ENCODE measurements around the gene PPP1R1C.
"Not testable (repeated sequence)": the region's sequence is repeated elsewhere in the genome, so short reads cannot be mapped to it uniquely, and the experiment has no call there.

Gene PPP1R1C

GRCh38 chr2:181985632-181986205 lies at the start of gene PPP1R1C:
TSS of gene PPP1R1C (plus strand) at chr2:181985853. CDS start at chr2:181986111, 258 bp downstream.
- DNase-seq (ENCODE audit: low read depth in 3 of 3, low spot score in 1 of 3), result no peak

DNA sequence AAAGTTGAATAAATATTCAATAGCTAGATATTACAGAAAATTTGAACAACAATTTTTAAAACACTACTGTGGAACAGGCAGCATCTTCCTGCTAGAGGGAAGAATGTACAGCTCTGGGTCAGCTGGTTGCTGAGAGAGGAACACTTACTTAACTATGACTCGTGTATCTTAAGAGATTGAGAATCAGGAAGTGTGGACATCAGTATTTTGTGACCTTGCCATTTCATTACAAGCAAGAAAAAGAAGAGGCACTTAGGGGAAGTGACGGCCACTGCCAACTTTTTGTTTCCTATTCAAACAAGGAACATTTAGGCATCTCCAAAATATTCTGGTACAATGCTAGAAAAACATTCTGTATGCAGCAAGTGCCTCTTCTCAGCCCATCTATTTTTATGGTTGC lies 48.2 kb upstream of the PPP1R1C start:
- no peak for DNase-seq (ENCODE audit: low read depth in 3 of 3, low spot score in 1 of 3)

DNA sequence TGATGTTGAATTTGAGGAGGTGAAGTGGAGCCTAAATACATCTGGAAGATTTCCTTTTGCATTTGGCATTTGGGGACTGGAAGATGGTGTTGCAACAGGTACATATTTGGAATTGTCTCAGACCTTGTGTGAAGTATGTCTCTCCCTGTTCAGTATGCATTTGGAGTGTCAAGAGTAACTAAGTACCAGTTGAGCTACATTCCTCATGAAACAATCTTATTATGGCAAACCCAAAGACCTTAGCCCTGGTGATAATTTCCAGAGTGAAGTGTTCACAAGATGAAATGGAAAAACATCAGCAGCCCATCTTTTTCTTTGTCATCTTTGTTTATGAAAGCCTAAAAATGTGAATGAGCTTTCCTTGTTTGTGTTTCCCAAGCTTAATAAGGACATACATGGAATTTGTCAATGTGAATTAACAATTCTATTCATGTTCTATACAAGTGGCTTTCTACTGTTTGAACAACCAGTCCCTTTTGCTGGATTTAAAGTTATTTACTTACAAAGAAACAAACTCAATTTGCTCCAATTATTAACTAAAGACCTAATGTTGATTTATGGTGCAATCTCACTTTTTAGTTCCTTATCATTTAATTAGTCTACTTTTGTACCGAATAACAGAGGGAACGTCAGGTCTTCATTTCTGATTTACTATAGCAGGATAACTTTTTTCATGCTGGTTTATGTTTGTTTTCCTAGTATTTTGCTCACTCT lies 42.1 kb upstream of the PPP1R1C start:
- DNase-seq (ENCODE audit: low read depth in 3 of 3, low spot score in 1 of 3), result no peak

GRCh38 chr2:181944164-181944913 lies 41.3 kb upstream of the PPP1R1C start:
- DNase-seq (ENCODE audit: low read depth in 3 of 3, low spot score in 1 of 3), result no peak

DNA sequence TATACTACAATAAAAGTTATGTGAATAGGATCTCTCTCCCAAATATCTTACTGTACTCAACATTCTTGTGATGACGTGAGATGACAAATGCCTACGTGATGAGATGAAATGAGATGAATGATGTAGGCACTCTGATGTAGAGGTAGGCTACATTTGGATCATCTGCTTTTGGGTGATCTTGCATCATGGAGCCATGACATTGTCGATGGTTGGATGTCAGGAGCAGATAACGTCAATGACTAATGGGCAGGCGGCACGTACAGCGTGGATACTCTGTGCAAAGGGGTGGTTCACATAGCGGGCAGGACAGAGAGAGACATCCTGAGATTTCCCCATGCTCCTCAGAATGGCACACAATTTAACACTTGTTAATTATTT lies 40.8 kb upstream of the PPP1R1C start:
- DNase-seq (ENCODE audit: low read depth in 3 of 3, low spot score in 1 of 3), result no peak

- DNase-seq (ENCODE audit: low read depth in 3 of 3, low spot score in 1 of 3), result no peak
Measured at GRCh38 chr2:181946444-181947127, 39.1 kb upstream of the PPP1R1C start.

DNA sequence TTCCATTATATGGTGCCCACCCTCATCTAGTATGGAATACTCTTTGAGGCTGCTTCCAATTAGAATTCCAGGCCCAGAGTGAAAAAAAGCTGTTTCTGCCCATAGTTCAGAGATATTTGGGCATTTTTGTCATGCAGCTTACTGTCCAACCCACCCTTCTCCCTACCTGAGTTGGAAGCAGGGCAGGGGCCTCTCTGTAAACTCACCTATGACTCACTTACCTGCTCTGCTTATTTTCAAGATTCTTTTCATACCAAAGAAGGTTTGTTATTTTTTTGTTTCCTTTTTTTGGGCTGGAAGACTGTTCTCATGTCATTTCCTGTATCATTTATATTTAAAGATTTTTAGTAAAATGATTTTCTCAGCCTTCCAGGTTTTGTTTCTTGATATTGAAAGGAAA lies 38.4 kb upstream of the PPP1R1C start:
- no peak for DNase-seq (ENCODE audit: low read depth in 3 of 3, low spot score in 1 of 3)

- no peak for DNase-seq (ENCODE audit: low read depth in 3 of 3, low spot score in 1 of 3)
Measured at GRCh38 chr2:181948227-181948626, 37.4 kb upstream of the PPP1R1C start.

DNA sequence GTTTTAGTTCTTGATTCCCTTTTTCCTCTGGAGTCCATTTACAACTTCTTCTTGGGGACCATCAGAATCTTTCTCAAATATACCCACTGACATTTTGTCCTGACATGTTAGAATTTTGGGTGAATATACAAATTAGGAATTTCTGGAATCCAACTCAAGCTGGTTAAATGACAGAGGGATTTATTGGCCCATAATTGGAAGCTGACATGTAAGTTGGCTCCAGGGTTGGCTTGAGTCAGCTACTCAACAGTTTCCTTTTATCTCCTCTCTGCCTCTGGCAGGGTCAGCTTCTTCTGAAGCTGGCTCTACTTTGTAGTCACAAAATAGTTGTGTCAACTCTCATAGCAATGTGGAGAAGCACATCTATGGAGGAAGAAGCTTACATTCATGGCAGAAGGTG lies 36.6 kb upstream of the PPP1R1C start:
- no peak for DNase-seq (ENCODE audit: low read depth in 3 of 3, low spot score in 1 of 3)

DNA sequence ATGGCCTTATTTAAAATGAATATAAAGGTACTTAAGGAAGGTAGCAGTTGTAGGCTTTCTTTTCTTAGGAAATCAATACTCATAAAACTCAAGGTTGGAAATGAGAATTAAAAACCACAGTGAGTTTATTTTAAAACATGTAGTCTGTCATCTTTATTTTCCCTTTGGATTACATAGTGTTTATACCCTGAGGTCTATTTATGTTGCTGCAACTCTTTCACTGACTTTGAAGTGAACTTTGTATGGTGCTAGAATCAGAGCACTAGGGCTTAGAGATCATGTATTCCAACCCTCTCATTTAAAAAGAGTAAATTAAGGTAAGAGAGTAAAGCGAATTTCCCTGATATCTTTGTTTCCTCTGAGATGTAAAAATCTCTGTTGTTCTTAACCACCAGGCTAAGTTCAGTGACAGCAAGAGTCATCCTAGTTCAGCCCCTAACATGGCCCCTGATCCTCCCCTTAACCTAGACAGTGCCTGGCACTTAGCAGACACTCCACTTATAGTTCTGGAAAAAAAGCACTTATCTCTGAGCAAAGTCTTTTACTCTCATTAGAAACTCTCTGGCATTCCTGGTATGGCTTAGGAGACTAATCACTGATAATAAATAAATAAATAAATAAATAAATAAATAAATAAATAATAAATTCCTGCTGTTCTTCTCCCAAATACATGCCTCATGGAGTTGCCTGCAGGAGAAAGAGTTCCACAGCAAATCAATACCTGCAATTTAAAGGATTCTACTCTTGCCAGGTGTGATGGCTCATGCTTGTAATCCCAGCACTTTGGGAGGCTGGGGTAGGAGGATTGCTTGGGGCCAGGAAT lies 33.0 kb upstream of the PPP1R1C start:
- no peak for DNase-seq (ENCODE audit: low read depth in 3 of 3, low spot score in 1 of 3)

DNA sequence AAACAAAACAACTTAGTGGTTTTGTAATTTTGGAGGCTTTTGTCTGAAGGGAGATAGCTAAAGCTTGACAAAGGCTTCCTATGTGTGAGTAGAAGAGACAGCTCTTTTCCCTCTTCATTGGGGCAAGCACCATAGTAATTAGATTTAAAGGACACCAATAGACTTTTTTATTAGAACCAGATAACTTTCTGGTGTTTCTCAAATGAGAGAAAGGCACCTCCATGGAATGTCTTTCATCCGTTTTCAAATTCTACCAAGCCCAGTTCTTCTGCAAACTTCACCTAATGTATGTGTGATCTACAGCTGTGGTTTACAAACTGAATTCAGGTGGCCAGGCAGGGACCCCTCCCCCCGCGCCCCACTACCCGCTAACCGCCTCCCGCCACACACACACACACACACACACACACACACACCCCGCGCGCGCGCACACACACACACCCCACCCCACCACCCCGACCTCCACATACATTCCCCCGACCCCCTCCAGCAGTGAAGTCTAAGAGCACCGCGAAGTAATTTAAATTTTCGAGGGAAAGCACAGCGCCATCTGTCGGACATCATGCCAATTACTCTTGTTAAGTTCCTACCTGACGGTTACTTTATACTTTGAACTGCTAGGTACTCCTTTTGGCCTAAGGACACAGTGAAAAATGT lies 31.6 kb upstream of the PPP1R1C start:
- DNase-seq (ENCODE audit: low read depth in 3 of 3, low spot score in 1 of 3), result peak; percentile 19 to 36 (median 24)

- no peak for DNase-seq (ENCODE audit: low read depth in 3 of 3, low spot score in 1 of 3)
Measured at GRCh38 chr2:181954538-181954883, 31.1 kb upstream of the PPP1R1C start.

- no peak for DNase-seq (ENCODE audit: low read depth in 3 of 3, low spot score in 1 of 3)
Measured at GRCh38 chr2:181955010-181955409, 30.6 kb upstream of the PPP1R1C start.

GRCh38 chr2:181955866-181956265 lies 29.8 kb upstream of the PPP1R1C start:
- not testable (repeated sequence) for DNase-seq (ENCODE audit: low read depth in 3 of 3, low spot score in 1 of 3)

DNA sequence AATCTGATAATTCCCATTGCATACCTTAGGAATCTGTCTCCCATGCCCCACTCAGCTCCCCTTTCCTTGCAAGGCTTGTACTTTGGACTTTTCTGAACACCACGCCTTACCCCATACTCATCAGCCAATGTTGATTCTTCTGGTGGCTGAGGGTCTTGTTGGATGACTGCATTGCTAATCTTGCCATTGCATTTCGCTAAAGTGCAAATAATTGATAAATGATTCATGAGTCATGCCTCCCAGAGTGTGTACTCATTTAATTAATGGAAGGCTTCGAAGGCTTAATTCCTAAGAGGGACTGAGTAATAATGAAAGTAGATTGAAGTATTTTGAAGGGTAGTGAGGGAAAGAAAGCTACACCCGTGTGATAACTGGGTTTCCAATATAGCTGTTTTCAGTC lies 28.0 kb upstream of the PPP1R1C start:
- no peak for DNase-seq (ENCODE audit: low read depth in 3 of 3, low spot score in 1 of 3)

- DNase-seq (ENCODE audit: low read depth in 3 of 3, low spot score in 1 of 3), result no peak
Measured at GRCh38 chr2:181958726-181959125, 26.9 kb upstream of the PPP1R1C start.

GRCh38 chr2:181959508-181959907 lies 26.1 kb upstream of the PPP1R1C start:
- DNase-seq (ENCODE audit: low read depth in 3 of 3, low spot score in 1 of 3), result no peak

- DNase-seq (ENCODE audit: low read depth in 3 of 3, low spot score in 1 of 3), result not testable (repeated sequence)
Measured at GRCh38 chr2:181961167-181961566, 24.5 kb upstream of the PPP1R1C start.

- no peak for DNase-seq (ENCODE audit: low read depth in 3 of 3, low spot score in 1 of 3)
Measured at GRCh38 chr2:181962142-181962541, 23.5 kb upstream of the PPP1R1C start.

- DNase-seq (ENCODE audit: low read depth in 3 of 3, low spot score in 1 of 3), result no peak
Measured at GRCh38 chr2:181970160-181970794, 15.4 kb upstream of the PPP1R1C start.

Data from stimulated activated CD4-positive, alpha-beta T cell treated with anti-CD3 and anti-CD28 coated beads, TNF-alpha, amount 100 ng/mL, for 1 hour (primary cell).